K562 (cell line): ENCODE measurements around the gene BCL2L13. TPM values are rescaled to one million over a fixed set of nuclear protein-coding genes. Genes with fewer than 3 reads are reported as not detected.

Experiments
- ATAC-seq: fragments of 200-7000 bp; cut with Tn5 transposase; 3 replicates; pipeline ENCODE4 v1.9.1; 2020; ENCODE audit warnings: moderate library complexity
- BruUV-seq: library from RNA; stranded (reverse); fragments of 400-500 nt; replicated peaks from 2 replicates; lab custom pipeline; 2021; lab: Mats Ljungman, UMichigan
- CTCF ChIA-PET: fragments of 300-600 bp; formaldehyde crosslinking; extraction: SDS; loops from one replicate; lab custom pipeline; 2021; ENCODE audit warnings: low intra/inter-chr PET ratio; lab: Yijun Ruan, JAX
- POLR2A ChIA-PET: fragments of 300-600, 350-650 bp; sonication (Branson Sonifier 250); formaldehyde crosslinking; extraction: SDS; loops from one replicate; lab custom pipeline; 2021; ENCODE audit warnings: antibody characterized with exemption, inconsistent platforms; lab: Yijun Ruan, JAX
- DNase-seq, 4 experiments: peaks; one replicate each; pipeline versions ENCODE4 v3.0.0 to v3.0.0-alpha.2; 2011 to 2018; ENCODE audit warnings: low spot score in 3 of 4, mixed read lengths in 3 of 4; ENCODE audit errors: extremely low read depth in 1 of 4
- FAIRE-seq: peaks from 2 replicates; lab custom pipeline; 2011; peaks lifted over from hg19 to GRCh38; lab: Jason Lieb, UNC
- H2AFZ ChIP-seq: 2 replicates; pipeline ENCODE4 v1.6.0; 2011; ENCODE audit warnings: low read depth, low read length, control low read depth, inconsistent platforms
- H3K27ac ChIP-seq: fragments of 200-600 bp; 3 replicates; pipeline ENCODE4 v1.8.0; 2011; ENCODE audit warnings: low read depth, mild to moderate bottlenecking, control low read depth, inconsistent platforms, low read length, moderate library complexity, mixed read lengths; ENCODE audit errors: extremely low read depth
- H3K27me3 ChIP-seq, 2 experiments: fragments of 300-600 bp in 1 of 2; 2 replicates in 1 of 2; 3 replicates in 1 of 2; pipeline versions ENCODE4 v1.6.0 to v1.8.0; 2011; ENCODE audit warnings: inconsistent platforms in 2 of 2, low read length in 2 of 2, mild to moderate bottlenecking in 1 of 2, mixed read lengths in 1 of 2, moderate library complexity in 1 of 2; ENCODE audit not compliant: control insufficient read depth in 2 of 2, insufficient read depth in 2 of 2
- H3K36me3 ChIP-seq: fragments of 300-600 bp; 3 replicates; pipeline ENCODE4 v1.8.0; 2011; ENCODE audit warnings: mild to moderate bottlenecking, low read length, inconsistent platforms; ENCODE audit not compliant: control insufficient read depth, insufficient read depth
- H3K4me1 ChIP-seq, 2 experiments: fragments of 200-600 bp in 1 of 2; replicated peaks in 1 of 2; 2 replicates in 1 of 2; 3 replicates in 1 of 2; pipeline versions ENCODE4 v1.5.1 to v1.8.0; 2011; ENCODE audit warnings: inconsistent platforms in 2 of 2, low read length in 2 of 2, mild to moderate bottlenecking in 1 of 2, mixed read lengths in 1 of 2, moderate library complexity in 1 of 2; ENCODE audit not compliant: control insufficient read depth in 2 of 2, insufficient read depth in 2 of 2
- H3K4me2 ChIP-seq: 2 replicates; pipeline ENCODE4 v1.6.1; 2011; ENCODE audit warnings: low read length, control low read depth, inconsistent platforms, mixed read lengths; ENCODE audit not compliant: insufficient read depth
- H3K4me3 ChIP-seq: fragments of 200-600 bp; sonication (generic), shearing (Covaris generic); 2 replicates; pipeline ENCODE4 v1.5.1; 2016; ENCODE audit warnings: control low read depth, inconsistent platforms
- H3K79me2 ChIP-seq: fragments of 200-600 bp; 3 replicates; pipeline ENCODE4 v1.8.0; 2011; ENCODE audit warnings: low read length, inconsistent platforms; ENCODE audit not compliant: control insufficient read depth, insufficient read depth
- H3K9ac ChIP-seq, 2 experiments: 2 replicates each; pipeline versions ENCODE4 v1.6.0 to v1.6.1; 2011; ENCODE audit warnings: low read depth in 2 of 2, low read length in 2 of 2, control low read depth in 1 of 2, inconsistent platforms in 1 of 2, mild to moderate bottlenecking in 1 of 2, mixed read lengths in 1 of 2; ENCODE audit not compliant: insufficient read depth in 1 of 2
- H3K9me1 ChIP-seq: one replicate; pipeline ENCODE4 v1.6.0; 2011; ENCODE audit warnings: inconsistent platforms, mild to moderate bottlenecking, low read length, moderate library complexity; ENCODE audit not compliant: control insufficient read depth, insufficient read depth
- H3K9me3 ChIP-seq: replicated peaks from 2 replicates; pipeline ENCODE4 v1.5.1; 2011; ENCODE audit warnings: low read depth, low read length, inconsistent platforms; ENCODE audit not compliant: control insufficient read depth, insufficient read depth
- H4K20me1 ChIP-seq: replicated peaks from 2 replicates; pipeline ENCODE4 v1.6.1; 2011; ENCODE audit warnings: low read length, inconsistent platforms, mixed read lengths; ENCODE audit not compliant: control insufficient read depth, insufficient read depth
- GABPB1 ChIP-seq: sonication (generic); formaldehyde crosslinking; IDR thresholded peaks from 2 replicates; pipeline ENCODE4 v1.8.0; 2022; ENCODE audit warnings: mild to moderate bottlenecking, missing genetic modification reagents
- WGBS: fragments of 100-300 bp; shearing (Covaris generic); methylation state at CpG from one replicate; pipeline ENCODE4 v1.1.6; 2016; ENCODE audit warnings: low coverage, mixed read lengths; ENCODE audit not compliant: insufficient coverage; ENCODE audit errors: missing lambda C conversion rate; 5-methylcytosine and 5-hydroxymethylcytosine counted together
- in situ Hi-C: fragments of 300-500 bp; cut with MboI; formaldehyde crosslinking; loops from 4 replicates; pipeline ENCODE4 v1.15.0; 2018; ENCODE audit warnings: inconsistent platforms, mixed read lengths
- intact Hi-C: fragments of 100-400 bp; cut with micrococcal nuclease; formaldehyde crosslinking; loops from 2 replicates; pipeline ENCODE4 v1.14.2; 2022
- polyA plus RNA-seq, 8 experiments: library from polyadenylated mRNA; depleted of rRNA in 4 of 8; stranded (reverse) in 5 of 8; unstranded in 3 of 8; fragments of >200 nt; fragmentation: Nextera tagmentation in 2 of 8; fragmentation: Illumina TruSeq in 1 of 8; extraction: Ambion mirVana in 2 of 8; extraction: Trizol in 1 of 8; gene quantifications; 2 replicates each; pipeline versions ENCODE4 v1.2.1 to v1.2.3, GENCODE V29; 2011 to 2014; ENCODE audit warnings: inconsistent platforms in 1 of 8, missing spikeins in 1 of 8
- total RNA-seq, 7 experiments: library from RNA; depleted of rRNA in 6 of 7; stranded (reverse); fragments of >200 nt in 6 of 7; fragmentation: Illumina TruSeq in 2 of 7; extraction: Trizol in 2 of 7; gene quantifications; 2 replicates each; pipeline versions ENCODE4 v1.2.1 to v1.2.3, GENCODE V29; 2011 to 2021; ENCODE audit warnings: low replicate concordance in 1 of 7
- TF ChIP-seq, protein P1 (sequence below): fragments of 250-450 bp; sonication (Bioruptor Pico); IDR thresholded peaks from 2 replicates; pipeline ENCODE4 v1.4.0; 2020

The BCL2L13 gene
- total and polyA plus RNA-seq, 9 of the 15 experiments (the other 6 are each of a cell fraction or from before 2014, with no cell fraction given): 41.5 to 63.4 (median 56.5) TPM

DNA sequence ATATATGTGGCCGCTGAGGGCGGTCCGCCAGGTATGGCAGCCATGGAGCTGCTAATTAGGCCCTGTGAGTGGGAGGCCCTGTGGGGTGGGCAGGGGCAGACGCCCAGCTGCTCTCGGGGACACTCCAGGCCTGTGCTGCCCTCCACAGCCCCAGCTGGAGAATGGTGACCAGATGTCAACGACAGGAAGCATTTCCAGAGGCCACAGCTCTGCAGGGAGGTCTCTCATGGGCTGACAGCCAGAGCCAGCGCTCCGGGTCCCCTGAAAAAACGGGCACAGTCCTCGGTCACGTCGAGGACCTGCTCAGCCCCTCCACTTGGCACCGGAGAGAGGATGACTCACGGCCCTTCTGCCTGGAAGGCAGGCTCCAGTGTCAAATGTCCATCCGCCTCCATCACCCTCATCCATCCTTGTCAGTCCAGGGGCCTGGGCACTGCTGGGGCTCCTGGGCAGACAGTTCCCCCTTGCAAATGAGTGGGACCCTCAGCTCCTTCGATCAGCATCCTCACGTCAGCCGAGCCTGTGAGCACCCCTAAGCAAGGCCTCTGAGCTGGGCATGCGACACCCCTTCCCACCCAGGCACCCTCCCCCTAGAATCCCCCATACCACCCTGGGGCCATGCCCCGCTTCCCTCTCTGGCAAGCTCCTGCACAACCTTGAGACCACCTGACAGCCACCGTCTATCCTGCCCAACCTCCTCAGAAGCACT lies 133.8 kb downstream of the BCL2L13 start:
- no peak for DNase-seq
- POLR2A ChIA-PET: interaction anchor here (0.6 to 7.0 kb wide), 11 partner anchors 9 to 319 kb away, joined by 3 to 54 read pairs (median 3); no protein-coding TSS in a partner anchor
- H3K9ac ChIP-seq: peak overlapping the region in 1 of 2 experiments; percentile 92; a peak in 2 of 4 replicates
- H3K4me1 ChIP-seq: peaks cover 14 to 67% of the 10 kb centered on the region in 2 experiments
- intact Hi-C loops: loop anchor here (10.0 kb wide), 1 partner anchor 292 kb away; no protein-coding TSS in a partner anchor
- CTCF ChIA-PET: no interaction called here
- peaks cover 45% of the 10 kb centered on the region for H4K20me1 ChIP-seq
- H3K9me3 ChIP-seq: no peaks in the 10 kb centered on the region
- 0 out of 2 replicates have a peak, but pooled peaks have one; percentile 19 for TF ChIP-seq GABPB1 (CRISPR knock-in tag)
- TF ChIP-seq, protein P1, sequence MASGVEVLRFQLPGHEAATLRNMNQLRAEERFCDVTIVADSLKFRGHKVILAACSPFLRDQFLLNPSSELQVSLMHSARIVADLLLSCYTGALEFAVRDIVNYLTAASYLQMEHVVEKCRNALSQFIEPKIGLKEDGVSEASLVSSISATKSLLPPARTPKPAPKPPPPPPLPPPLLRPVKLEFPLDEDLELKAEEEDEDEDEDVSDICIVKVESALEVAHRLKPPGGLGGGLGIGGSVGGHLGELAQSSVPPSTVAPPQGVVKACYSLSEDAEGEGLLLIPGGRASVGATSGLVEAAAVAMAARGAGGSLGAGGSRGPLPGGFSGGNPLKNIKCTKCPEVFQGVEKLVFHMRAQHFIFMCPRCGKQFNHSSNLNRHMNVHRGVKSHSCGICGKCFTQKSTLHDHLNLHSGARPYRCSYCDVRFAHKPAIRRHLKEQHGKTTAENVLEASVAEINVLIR (CRISPR knock-in tag): no peak
- TF ChIP-seq, all 486 proteins: peak for 1
- no peaks in the 10 kb centered on the region for H3K27me3 ChIP-seq
- H3K9me1 ChIP-seq: no peaks in the 10 kb centered on the region
- no TSS peak for BruUV-seq
- H3K4me3 ChIP-seq: no peak overlapping the region; the same call in 1 of the 2 replicates
- FAIRE-seq (no peak), ATAC-seq (no peak)
- H3K36me3 ChIP-seq: peaks cover 15% of the 10 kb centered on the region; the same call in 2 of the 3 replicates
- in situ Hi-C loops: no loop called here
- H2AFZ ChIP-seq: no peak overlapping the region
- no peak overlapping the region for H3K27ac ChIP-seq
- no peak overlapping the region for H3K4me2 ChIP-seq
- peaks cover 58% of the 10 kb centered on the region for H3K79me2 ChIP-seq
- 88% methylated on average over 20 of the region's 21 CpGs for WGBS
